Tibial artery (tissue), 4 donors: ENCODE results near the gene STON1.
"Not testable (repeated sequence)": the region's sequence is repeated elsewhere in the genome, so short reads cannot be mapped to it uniquely, and the experiment has no call there.

Experiments used
- DNase-seq, 2 donors: peaks; one replicate each; pipeline ENCODE4 v3.0.0-alpha.2; 2019
- H3K27ac ChIP-seq, 2 donors: fragments of 200-600 bp; sonication (generic) in 1 of 2; 1 replicate in 1 of 2; 2 replicates in 1 of 2; pipeline ENCODE4 v1.5.1; 2018 to 2019; ENCODE audit warnings: mild to moderate bottlenecking in 1 of 2
- H3K27me3 ChIP-seq, 2 donors: fragments of 200-600 bp; sonication (generic) in 1 of 2; one replicate each; pipeline versions ENCODE4 v1.5.1 to v1.6.0; 2016 to 2019
- H3K36me3 ChIP-seq, 3 donors: fragments of 200-600 bp; sonication (generic) in 2 of 3; one replicate each; pipeline ENCODE4 v1.5.1; 2016 to 2019; ENCODE audit warnings: mild to moderate bottlenecking in 2 of 3
- H3K4me1 ChIP-seq, 4 donors: fragments of 200-600 bp; sonication (generic) in 2 of 4; 1 replicate in 3 of 4; 2 replicates in 1 of 4; pipeline ENCODE4 v1.5.1; 2016 to 2019
- H3K4me3 ChIP-seq, 2 donors: fragments of 200-600 bp; sonication (generic) in 1 of 2; 1 replicate in 1 of 2; 2 replicates in 1 of 2; pipeline ENCODE4 v1.5.1; 2018 to 2019; ENCODE audit warnings: mild to moderate bottlenecking in 2 of 2
- H3K9me3 ChIP-seq, 3 donors: fragments of 200-600 bp; sonication (generic) in 1 of 3; one replicate each; pipeline ENCODE4 v1.5.1; 2016 to 2019
- CTCF ChIP-seq, 2 experiments: fragments of 200-600 bp in 1 of 2; fragments of 450-650 bp in 1 of 2; IDR thresholded peaks; one replicate each; pipeline ENCODE4 v1.5.1; 2017 to 2019; ENCODE audit warnings: antibody characterized with exemption in 2 of 2, mild to moderate bottlenecking in 1 of 2, moderate library complexity in 1 of 2
- intact Hi-C: fragments of 100-400 bp; cut with DNase I; formaldehyde crosslinking; loops from one replicate; pipeline ENCODE4 v1.15.0; 2023; ENCODE audit warnings: low total_unique reads

Gene STON1

GRCh38 chr2:48592067-48592466, 62.1 kb downstream of the STON1 start:
- DNase-seq, result no peak
- Histone ChIP-seq H3K9me3 (no peaks in the 10 kb centered on the region), H3K36me3 (peaks cover 8 to 25% (median 15%) of the 10 kb centered on the region in 3 donors), H3K4me1 (no peaks in the 10 kb centered on the region), H3K27me3 (no peaks in the 10 kb centered on the region), H3K27ac (no peak overlapping the region), H3K4me3 (no peak overlapping the region)
- intact Hi-C loops, result no loop called here
- no peak for TF ChIP-seq CTCF (IDR thresholded peaks at IDR 0.05)

GRCh38 chr2:48596751-48597150, 66.8 kb downstream of the STON1 start:
- H3K27me3 ChIP-seq, intact Hi-C loops, H3K4me3 ChIP-seq, H3K27ac ChIP-seq, H3K9me3 ChIP-seq, H3K4me1 ChIP-seq, DNase-seq: not testable (repeated sequence)
- peaks cover 12 to 25% (median 22%) of the 10 kb centered on the region in 3 donors for H3K36me3 ChIP-seq

GRCh38 chr2:48597492-48597891, 67.5 kb downstream of the STON1 start:
- no peaks in the 10 kb centered on the region for H3K27me3 ChIP-seq
- no peak overlapping the region for H3K4me3 ChIP-seq
- intact Hi-C loops, result no loop called here
- no peak for TF ChIP-seq CTCF (IDR thresholded peaks at IDR 0.05)
- H3K27ac ChIP-seq, result no peak overlapping the region
- H3K9me3 ChIP-seq, result no peaks in the 10 kb centered on the region
- peaks cover 12 to 22% (median 20%) of the 10 kb centered on the region in 3 donors for H3K36me3 ChIP-seq
- no peak for DNase-seq
- no peaks in the 10 kb centered on the region for H3K4me1 ChIP-seq

GRCh38 chr2:48600204-48600813, 70.4 kb downstream of the STON1 start:
- no peak for DNase-seq
- no peak overlapping the region for H3K4me3 ChIP-seq
- no peaks in the 10 kb centered on the region for H3K9me3 ChIP-seq
- peaks cover 8 to 14% (median 11%) of the 10 kb centered on the region in 3 donors for H3K36me3 ChIP-seq
- intact Hi-C loops, result no loop called here
- H3K27ac ChIP-seq, result no peak overlapping the region
- peak; percentile 40 to 56 for TF ChIP-seq CTCF (IDR thresholded peaks at IDR 0.05)
- no peaks in the 10 kb centered on the region for H3K27me3 ChIP-seq
- no peaks in the 10 kb centered on the region for H3K4me1 ChIP-seq

- no peaks in the 10 kb centered on the region for H3K9me3 ChIP-seq
- no peaks in the 10 kb centered on the region for H3K27me3 ChIP-seq
- no peak overlapping the region for H3K4me3 ChIP-seq
- no peaks in the 10 kb centered on the region for H3K4me1 ChIP-seq
- H3K36me3 ChIP-seq, result peaks cover 8 to 11% (median 10%) of the 10 kb centered on the region in 3 donors
- intact Hi-C loops, result no loop called here
- no peak for TF ChIP-seq CTCF (IDR thresholded peaks at IDR 0.05)
- H3K27ac ChIP-seq, result no peak overlapping the region
- DNase-seq, result no peak
These were observed 71.0 kb downstream of the STON1 start for GRCh38 chr2:48600917-48601316.

GRCh38 chr2:48601349-48601748, 71.4 kb downstream of the STON1 start:
- H3K4me3 ChIP-seq, result no peak overlapping the region
- H3K36me3 ChIP-seq, result peaks cover 8 to 11% (median 10%) of the 10 kb centered on the region in 3 donors
- no peaks in the 10 kb centered on the region for H3K9me3 ChIP-seq
- DNase-seq, result no peak
- H3K27me3 ChIP-seq, result no peaks in the 10 kb centered on the region
- H3K27ac ChIP-seq, result no peak overlapping the region
- no peak for TF ChIP-seq CTCF (IDR thresholded peaks at IDR 0.05)
- H3K4me1 ChIP-seq, result no peaks in the 10 kb centered on the region
- intact Hi-C loops, result no loop called here
